Activated CD4-positive, alpha-beta T cell treated with anti-CD3 and anti-CD28 coated beads, Interleukin-2, amount 10 ng/mL, durations not matched to agents 24 days and 14 days (primary cell): ENCODE data around the gene EPHA6. TPM values are rescaled to one million over a fixed set of nuclear protein-coding genes. Genes with fewer than 3 reads are reported as not detected.

Experiments
- DNase-seq: peaks from one replicate; pipeline ENCODE4 v3.0.0; 2022
- H3K27ac Mint-ChIP-seq: one replicate; pipeline ENCODE4 v1.8.0; 2022; ENCODE audit warnings: mild to moderate bottlenecking, mixed read lengths
- H3K27me3 Mint-ChIP-seq: one replicate; pipeline ENCODE4 v1.8.0; 2022; ENCODE audit warnings: mixed read lengths
- H3K36me3 Mint-ChIP-seq: one replicate; pipeline ENCODE4 v1.8.0; 2022; ENCODE audit warnings: low read depth, mild to moderate bottlenecking, mixed read lengths
- H3K4me1 Mint-ChIP-seq: one replicate; pipeline ENCODE4 v1.8.0; 2021; ENCODE audit warnings: mixed read lengths
- H3K4me3 Mint-ChIP-seq: one replicate; pipeline ENCODE4 v1.8.0; 2022; ENCODE audit warnings: mild to moderate bottlenecking, moderate library complexity, mixed read lengths
- H3K9me3 Mint-ChIP-seq: one replicate; pipeline ENCODE4 v1.8.0; 2021; ENCODE audit warnings: mixed read lengths
- intact Hi-C: fragments of 100-400 bp; cut with micrococcal nuclease; formaldehyde crosslinking; loops from one replicate; pipeline ENCODE4 v1.15.1; 2023
- total RNA-seq: library from RNA; stranded (reverse); gene quantifications from 2 replicates; pipeline ENCODE4 v1.2.3, GENCODE V29; 2022

EPHA6 gene
- total RNA-seq, 1 donor from 2014 or later, result not detected

- intact Hi-C loops, result loop anchor here (1.0 to 2.0 kb wide), 6 partner anchors 58 to 1136 kb away; partner anchors contain the start of genes CLDND1, CPOX, CRYBG3 and DCBLD2
- no peaks in the 10 kb centered on the region for H3K9me3 Mint-ChIP-seq
- H3K4me1 Mint-ChIP-seq, result peaks cover 21% of the 10 kb centered on the region
- H3K27me3 Mint-ChIP-seq, result peaks cover 5% of the 10 kb centered on the region
- H3K36me3 Mint-ChIP-seq, result peaks cover 9% of the 10 kb centered on the region
- peak within 1 kb of the TSS; percentile 97 for H3K27ac Mint-ChIP-seq
- peak within 1 kb of the TSS; percentile 99 for H3K4me3 Mint-ChIP-seq
- peak; percentile 92 for DNase-seq
These were observed 950.2 kb downstream of the EPHA6 start, which contains the start of gene ARL6 for GRCh38 chr3:97764407-97765238. Gene ARL6, plus strand, starts transcription at chr3:97764758. Its CDS starts 3,350 bp downstream, at chr3:97768108.

DNA sequence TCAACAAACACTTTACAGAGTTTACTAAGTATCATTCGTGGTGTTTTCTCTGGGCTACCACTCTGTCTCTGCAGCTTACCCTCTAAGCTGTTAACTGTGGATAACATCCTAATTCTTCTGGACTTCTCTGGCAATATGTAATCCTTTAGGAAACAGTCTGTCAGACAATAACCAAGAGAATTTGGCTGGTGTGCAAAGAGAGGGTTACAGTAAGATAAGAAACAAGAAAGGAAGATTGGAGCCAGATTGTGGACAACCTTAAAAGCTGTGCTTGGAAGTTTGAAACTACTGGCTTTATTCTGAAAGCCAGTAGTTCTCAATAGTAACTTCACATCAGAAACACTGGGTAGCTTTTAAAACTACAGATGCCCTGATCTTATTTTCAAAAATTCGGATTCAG lies 950.9 kb downstream of the EPHA6 start:
- H3K4me3 Mint-ChIP-seq, result peak overlapping the region; percentile 99
- intact Hi-C loops, result loop anchor here (2.0 kb wide), 3 partner anchors 57 to 1135 kb away; partner anchors contain the start of genes CRYBG3 and DCBLD2
- H3K27me3 Mint-ChIP-seq, result peaks cover 5% of the 10 kb centered on the region
- peaks cover 21% of the 10 kb centered on the region for H3K4me1 Mint-ChIP-seq
- H3K36me3 Mint-ChIP-seq, result peaks cover 12% of the 10 kb centered on the region
- no peak overlapping the region for H3K27ac Mint-ChIP-seq
- DNase-seq, result no peak
- H3K9me3 Mint-ChIP-seq, result no peaks in the 10 kb centered on the region

- H3K4me3 Mint-ChIP-seq, result no peak overlapping the region
- H3K9me3 Mint-ChIP-seq, result no peaks in the 10 kb centered on the region
- intact Hi-C loops, result no loop called here
- DNase-seq, result no peak
- H3K27ac Mint-ChIP-seq, result no peak overlapping the region
- peaks cover 20% of the 10 kb centered on the region for H3K36me3 Mint-ChIP-seq
- H3K27me3 Mint-ChIP-seq, result no peaks in the 10 kb centered on the region
- no peaks in the 10 kb centered on the region for H3K4me1 Mint-ChIP-seq
These were observed 958.5 kb downstream of the EPHA6 start for GRCh38 chr3:97772926-97773325.

- intact Hi-C loops, result no loop called here
- Mint-ChIP-seq H3K27me3 (no peaks in the 10 kb centered on the region), H3K27ac (no peak overlapping the region), H3K9me3 (no peaks in the 10 kb centered on the region), H3K4me1 (no peaks in the 10 kb centered on the region), H3K36me3 (peaks cover 4% of the 10 kb centered on the region), H3K4me3 (no peak overlapping the region)
- DNase-seq, result no peak
These were observed 963.8 kb downstream of the EPHA6 start for GRCh38 chr3:97778152-97778551.

- no peak overlapping the region for H3K27ac Mint-ChIP-seq
- intact Hi-C loops, result loop anchor here (1.0 to 10.0 kb wide), 5 partner anchors 23 to 531 kb away; partner anchors contain the start of gene RIOX2
- H3K4me3 Mint-ChIP-seq, result no peak overlapping the region
- peak; percentile 80 for DNase-seq
- no peaks in the 10 kb centered on the region for H3K36me3 Mint-ChIP-seq
- no peaks in the 10 kb centered on the region for H3K9me3 Mint-ChIP-seq
- H3K27me3 Mint-ChIP-seq, result no peaks in the 10 kb centered on the region
- no peaks in the 10 kb centered on the region for H3K4me1 Mint-ChIP-seq
These were observed 979.1 kb downstream of the EPHA6 start for GRCh38 chr3:97793420-97794019.

- Mint-ChIP-seq H3K9me3 (no peaks in the 10 kb centered on the region), H3K36me3 (no peaks in the 10 kb centered on the region), H3K4me1 (no peaks in the 10 kb centered on the region), H3K27ac (no peak overlapping the region), H3K4me3 (no peak overlapping the region), H3K27me3 (no peaks in the 10 kb centered on the region)
- intact Hi-C loops, result loop anchor here (10.0 kb wide), 1 partner anchor 529 kb away; no protein-coding TSS in a partner anchor
- DNase-seq, result no peak
These were observed 981.6 kb downstream of the EPHA6 start for GRCh38 chr3:97795951-97796350.
